GM12865 (cell line): ENCODE measurements around the gene NR5A2.

ENCODE experiments used
- DNase-seq: peaks from one replicate; pipeline ENCODE4 v3.0.0; 2010; ENCODE audit warnings: low read depth
- H3K4me3 ChIP-seq: 2 replicates; pipeline ENCODE4 v1.5.1; 2011; ENCODE audit warnings: mild to moderate bottlenecking, low read depth, low read length, control low read depth
- TF ChIP-seq, protein P1 (sequence below): IDR thresholded peaks from 2 replicates; pipeline ENCODE4 v1.5.1; 2011; ENCODE audit warnings: low read length, control low read depth, low read depth, inconsistent platforms; ENCODE audit not compliant: insufficient read depth; ENCODE audit errors: missing control alignments

The NR5A2 gene

DNA sequence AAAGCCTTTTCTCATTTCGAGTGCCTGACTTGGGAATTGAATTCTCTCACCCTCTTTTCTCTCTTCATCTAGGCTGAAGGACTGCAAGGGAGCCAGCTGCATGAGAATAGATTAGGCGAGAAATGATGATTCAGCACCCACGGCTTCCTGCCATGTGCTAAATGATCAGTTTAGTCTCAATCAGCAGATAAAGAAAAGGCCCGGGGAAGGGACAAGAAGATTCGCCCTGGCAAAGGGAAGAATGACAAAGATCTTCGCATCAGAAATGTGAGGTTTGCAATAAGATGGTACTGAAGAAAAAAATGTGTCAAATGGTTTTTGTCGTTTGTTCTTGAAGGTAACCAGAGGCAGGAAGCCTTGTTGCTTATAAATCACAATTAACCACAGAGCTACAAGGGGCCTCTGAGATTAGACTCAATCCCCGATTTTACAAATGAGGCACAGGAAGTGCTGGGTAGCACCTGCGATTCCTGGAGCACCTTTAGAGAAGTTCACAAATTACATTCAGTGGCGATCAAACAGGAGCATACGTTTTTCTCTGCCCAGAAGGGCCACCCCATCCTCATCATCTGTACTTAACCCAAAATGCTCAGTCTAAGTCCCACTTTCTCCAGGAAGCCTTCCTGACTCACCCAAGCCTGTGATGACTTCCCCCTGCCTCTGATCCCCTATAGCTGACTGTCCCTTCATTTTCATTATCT lies 198.9 kb downstream of the NR5A2 start:
- DNase-seq = peak; percentile 30
- H3K4me3 ChIP-seq = no peak overlapping the region
- TF ChIP-seq, protein P1, sequence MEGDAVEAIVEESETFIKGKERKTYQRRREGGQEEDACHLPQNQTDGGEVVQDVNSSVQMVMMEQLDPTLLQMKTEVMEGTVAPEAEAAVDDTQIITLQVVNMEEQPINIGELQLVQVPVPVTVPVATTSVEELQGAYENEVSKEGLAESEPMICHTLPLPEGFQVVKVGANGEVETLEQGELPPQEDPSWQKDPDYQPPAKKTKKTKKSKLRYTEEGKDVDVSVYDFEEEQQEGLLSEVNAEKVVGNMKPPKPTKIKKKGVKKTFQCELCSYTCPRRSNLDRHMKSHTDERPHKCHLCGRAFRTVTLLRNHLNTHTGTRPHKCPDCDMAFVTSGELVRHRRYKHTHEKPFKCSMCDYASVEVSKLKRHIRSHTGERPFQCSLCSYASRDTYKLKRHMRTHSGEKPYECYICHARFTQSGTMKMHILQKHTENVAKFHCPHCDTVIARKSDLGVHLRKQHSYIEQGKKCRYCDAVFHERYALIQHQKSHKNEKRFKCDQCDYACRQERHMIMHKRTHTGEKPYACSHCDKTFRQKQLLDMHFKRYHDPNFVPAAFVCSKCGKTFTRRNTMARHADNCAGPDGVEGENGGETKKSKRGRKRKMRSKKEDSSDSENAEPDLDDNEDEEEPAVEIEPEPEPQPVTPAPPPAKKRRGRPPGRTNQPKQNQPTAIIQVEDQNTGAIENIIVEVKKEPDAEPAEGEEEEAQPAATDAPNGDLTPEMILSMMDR = no peak

DNA sequence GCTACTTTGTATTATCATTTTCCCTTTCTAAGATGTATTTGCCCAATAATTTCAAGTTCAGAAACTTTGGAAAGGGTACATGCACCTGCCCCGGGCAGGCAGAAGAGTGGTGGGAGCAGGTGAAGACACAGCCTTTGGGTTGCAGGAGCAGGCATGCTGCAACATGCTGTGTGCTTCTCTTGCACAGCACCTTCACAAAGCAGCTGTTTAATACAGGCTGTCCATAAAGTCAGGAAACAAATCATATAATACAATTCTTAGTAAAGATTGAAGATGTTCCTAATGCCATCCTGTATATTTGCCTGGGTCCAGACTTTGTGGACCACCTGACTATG lies 199.4 kb downstream of the NR5A2 start:
- no peak overlapping the region for H3K4me3 ChIP-seq
- TF ChIP-seq, protein P1 = no peak
- no peak for DNase-seq
